ENCODE data around the gene SLC9A7.

SLC9A7 gene

DNA sequence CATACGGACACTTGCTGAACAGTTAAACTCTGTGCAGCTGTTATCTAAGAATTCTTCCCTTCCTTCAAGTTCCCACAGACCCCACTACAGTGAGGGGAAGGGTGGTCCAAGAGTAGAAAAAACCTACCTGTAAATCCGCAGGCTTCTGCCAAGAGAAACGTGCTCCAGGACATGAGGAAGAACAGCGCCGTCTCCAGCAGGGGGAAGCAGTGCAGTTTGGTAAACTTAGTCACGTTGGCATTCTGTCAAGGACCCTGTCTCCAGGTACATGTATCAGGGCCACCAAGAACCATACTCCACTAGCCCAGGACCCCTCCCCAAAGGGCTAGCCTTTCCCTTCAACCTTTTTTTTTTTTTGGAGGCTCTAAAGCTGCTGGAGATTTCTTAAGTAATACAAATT, 105.4 kb downstream of the SLC9A7 start:
- no peak for DNase-seq (ENCODE audit: low spot score)

GRCh38 chrX:46649421-46650260, 109.3 kb downstream of the SLC9A7 start:
- DNase-seq (ENCODE audit: low spot score): no peak

- no peak for DNase-seq (ENCODE audit: low spot score)
These were observed 110.3 kb downstream of the SLC9A7 start for GRCh38 chrX:46648660-46649059.

GRCh38 chrX:46647251-46647650, 111.7 kb downstream of the SLC9A7 start:
- no peak for DNase-seq (ENCODE audit: low spot score)

DNA sequence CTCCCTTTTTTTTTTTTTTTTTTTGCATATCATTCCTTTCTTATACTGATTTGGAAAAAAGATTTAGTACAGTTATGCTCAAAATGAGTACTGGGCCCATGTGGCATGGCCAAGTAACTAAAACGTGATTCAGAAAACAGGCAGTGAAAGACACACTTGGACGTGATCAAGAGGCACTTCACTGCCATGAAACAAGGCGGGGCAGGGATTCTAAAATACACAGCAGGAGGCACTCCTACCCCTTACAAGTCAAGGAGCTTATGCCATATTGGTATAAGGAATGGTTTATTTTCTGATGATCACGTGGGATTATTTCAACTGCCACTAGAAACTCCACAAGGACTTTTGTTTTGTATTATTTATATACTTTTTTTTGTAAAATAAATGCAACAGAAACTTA, 113.3 kb downstream of the SLC9A7 start:
- DNase-seq (ENCODE audit: low spot score): no peak

- DNase-seq (ENCODE audit: low spot score): no peak
These were observed 115.3 kb downstream of the SLC9A7 start for GRCh38 chrX:46643636-46644035.

- DNase-seq (ENCODE audit: low spot score): no peak
These were observed 116.8 kb downstream of the SLC9A7 start for GRCh38 chrX:46642145-46642544.

DNA sequence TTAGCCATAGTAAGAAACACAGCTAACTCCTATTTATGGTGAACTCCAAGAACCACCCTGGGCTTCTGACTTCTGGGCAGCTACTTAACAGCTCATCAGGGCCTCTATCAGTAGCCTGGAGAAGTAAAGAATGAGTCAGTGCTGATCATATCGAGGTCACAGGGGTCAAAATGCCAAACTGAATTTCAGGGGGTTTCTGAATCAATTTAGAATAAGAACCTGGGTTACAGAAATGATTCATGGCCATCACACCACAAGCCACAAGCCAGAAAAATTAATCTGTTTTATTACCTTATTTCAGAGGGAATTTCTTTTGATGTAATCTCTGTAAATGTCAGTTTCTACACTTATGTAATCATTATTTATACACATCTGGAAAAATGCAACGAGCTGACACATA, 121.0 kb downstream of the SLC9A7 start:
- peak; percentile 28 for DNase-seq (ENCODE audit: low spot score)

DNA sequence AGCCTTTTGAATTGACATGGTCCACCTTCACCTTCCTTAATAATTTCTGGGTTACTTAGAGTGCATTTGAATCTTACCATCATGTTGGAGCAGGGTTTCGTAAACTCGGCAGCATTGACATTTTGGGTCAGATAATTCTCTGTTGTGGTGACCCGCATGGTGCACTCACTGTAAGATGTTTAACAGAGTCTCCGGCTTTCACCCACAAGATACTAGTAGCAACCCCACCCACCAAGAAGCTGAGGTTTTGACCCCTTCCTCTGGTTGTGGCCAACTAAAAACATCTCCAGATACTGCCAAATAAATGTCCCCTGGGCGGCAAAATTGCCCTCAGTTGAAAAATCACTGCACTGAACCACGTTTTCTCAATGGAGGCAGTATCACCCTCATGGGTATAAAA, 122.7 kb downstream of the SLC9A7 start:
- no peak for DNase-seq (ENCODE audit: low spot score)

GRCh38 chrX:46635186-46635585, 123.7 kb downstream of the SLC9A7 start:
- DNase-seq (ENCODE audit: low spot score): no peak

DNA sequence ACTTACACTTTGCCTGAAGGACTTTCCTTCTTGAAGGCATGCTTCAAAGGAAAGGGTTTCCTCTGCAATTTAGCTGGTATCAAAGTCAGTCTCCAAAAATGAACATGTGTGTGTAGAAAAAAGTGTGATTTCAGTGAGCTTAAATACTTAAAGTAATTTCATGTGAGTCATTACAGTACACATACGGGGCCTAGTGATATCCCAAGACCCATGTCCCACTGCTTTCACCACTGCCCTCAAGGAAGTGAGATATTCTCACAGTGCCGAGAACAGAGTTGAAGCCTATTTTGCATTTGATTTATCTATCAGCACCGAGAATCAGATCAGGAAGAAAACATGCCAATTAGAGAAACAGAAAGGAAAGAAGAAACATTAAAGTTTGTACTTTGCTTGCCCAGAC, 124.3 kb downstream of the SLC9A7 start:
- DNase-seq (ENCODE audit: low spot score): no peak

- no peak for DNase-seq (ENCODE audit: low spot score)
These were observed 128.8 kb downstream of the SLC9A7 start for GRCh38 chrX:46630141-46630540.

DNA sequence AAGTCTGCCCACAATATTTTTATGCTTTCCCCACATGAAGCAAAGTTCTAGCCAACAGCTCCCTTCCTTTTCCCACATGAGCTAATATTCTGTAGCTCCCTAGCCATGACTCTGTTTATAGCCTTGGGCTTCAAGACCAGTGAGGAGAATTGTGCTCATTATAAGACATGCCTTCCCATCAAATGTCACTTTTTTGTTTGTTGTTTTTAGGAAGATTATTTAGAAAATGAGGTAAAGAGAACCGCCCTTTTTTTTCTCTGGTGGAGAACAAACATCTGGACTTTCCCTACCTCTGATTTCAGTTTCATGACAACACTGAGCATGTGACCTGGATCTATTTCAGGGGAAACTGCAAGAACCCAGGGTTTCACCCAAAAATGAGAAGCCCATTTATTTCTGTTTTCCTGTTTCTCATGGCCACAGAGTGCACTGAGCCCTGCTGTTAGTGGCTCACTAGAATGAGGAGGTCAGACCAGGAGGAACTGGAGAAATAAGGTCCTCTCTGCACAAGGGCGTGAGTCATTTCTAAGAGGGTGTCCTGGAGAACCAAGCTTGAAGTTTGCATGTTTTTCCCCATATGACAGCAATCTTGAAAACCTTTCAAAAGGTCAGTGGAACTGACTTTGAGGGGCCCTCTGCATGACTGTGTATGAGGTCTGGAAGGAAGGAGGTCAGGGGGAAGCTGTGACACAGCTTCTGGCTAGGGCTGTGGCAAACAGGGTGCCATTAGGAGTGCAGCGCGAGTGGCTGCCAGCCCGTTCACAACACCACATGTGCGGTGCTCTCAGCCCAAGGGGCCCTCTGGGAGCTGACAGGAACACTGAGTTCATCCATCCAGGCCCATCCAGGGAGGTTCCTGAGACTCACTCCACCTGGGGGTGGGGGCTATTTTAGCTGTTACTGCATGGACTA, 130.2 kb downstream of the SLC9A7 start:
- DNase-seq (ENCODE audit: low spot score): no peak

- DNase-seq (ENCODE audit: low spot score): no peak
These were observed 131.1 kb downstream of the SLC9A7 start for GRCh38 chrX:46627711-46628419.

GRCh38 chrX:46627062-46627461, 131.9 kb downstream of the SLC9A7 start:
- no peak for DNase-seq (ENCODE audit: low spot score)

DNA sequence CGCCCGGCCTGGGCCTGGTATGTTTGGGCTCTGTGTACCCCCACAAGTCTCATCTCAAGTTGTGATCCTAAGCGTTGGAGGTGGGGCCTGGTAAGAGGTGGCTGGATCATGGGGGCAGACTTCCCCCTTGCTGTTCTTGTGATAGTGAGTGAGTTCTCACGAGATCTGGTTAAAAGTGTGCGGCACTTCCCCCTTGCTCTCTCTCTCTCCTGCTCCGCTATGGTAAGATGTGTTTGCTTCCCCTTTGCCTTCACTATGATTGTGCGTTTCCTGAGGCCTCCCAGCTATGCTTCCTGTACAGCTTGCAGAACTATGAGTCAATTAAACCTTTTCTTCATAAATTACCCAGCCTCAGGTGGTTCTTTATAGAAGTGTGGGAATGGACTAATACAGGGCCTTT, 132.4 kb downstream of the SLC9A7 start:
- no peak for DNase-seq (ENCODE audit: low spot score)

DNA sequence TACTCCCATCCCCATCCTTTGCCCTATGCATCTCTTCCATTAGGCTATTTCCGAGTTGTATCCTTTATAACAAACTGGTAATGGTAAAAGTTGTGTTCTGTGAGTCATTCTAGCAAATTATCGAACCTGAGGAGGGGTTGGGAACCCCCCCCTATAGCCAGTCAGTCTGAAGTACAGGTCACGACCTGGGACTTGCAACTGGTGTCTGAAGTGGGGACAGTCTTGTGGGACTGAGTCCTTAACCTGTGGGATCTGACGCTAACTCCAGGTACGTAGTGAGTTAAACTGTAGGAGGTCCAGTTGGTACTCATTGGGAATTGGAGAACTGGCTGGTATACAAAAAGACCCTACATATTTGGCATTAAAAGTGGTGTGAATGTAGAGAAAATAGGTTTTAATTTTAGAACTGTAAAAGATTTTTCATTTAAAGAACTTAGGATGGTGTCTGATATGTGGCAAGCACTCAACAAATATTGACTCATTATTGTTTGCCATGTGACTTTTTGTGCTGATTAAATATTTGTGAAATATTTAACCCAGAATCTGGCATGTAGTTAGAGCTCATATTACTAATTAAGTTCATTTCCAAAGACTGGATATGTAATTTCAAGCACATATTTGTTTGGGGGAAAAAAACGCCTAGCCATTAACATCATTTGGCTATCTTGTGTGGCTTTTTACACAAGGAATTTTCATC, 134.7 kb downstream of the SLC9A7 start:
- DNase-seq (ENCODE audit: low spot score): no peak

GRCh38 chrX:46621572-46621971, 137.3 kb downstream of the SLC9A7 start:
- DNase-seq (ENCODE audit: low spot score): no peak

- DNase-seq (ENCODE audit: low spot score): no peak
These were observed 138.4 kb downstream of the SLC9A7 start for GRCh38 chrX:46620505-46620904.

GRCh38 chrX:46618947-46619346, 140.0 kb downstream of the SLC9A7 start:
- DNase-seq (ENCODE audit: low spot score): no peak

GRCh38 chrX:46617906-46618305, 141.0 kb downstream of the SLC9A7 start:
- DNase-seq (ENCODE audit: low spot score): no peak

All from SK-N-DZ (cell line).